ENCODE data around the gene CTPS1. TPM values are rescaled to one million over a fixed set of nuclear protein-coding genes. Genes with fewer than 3 reads are reported as not detected.

CTPS1 gene
- total RNA-seq, 1 experiment from 2014 or later = 139 TPM

DNA sequence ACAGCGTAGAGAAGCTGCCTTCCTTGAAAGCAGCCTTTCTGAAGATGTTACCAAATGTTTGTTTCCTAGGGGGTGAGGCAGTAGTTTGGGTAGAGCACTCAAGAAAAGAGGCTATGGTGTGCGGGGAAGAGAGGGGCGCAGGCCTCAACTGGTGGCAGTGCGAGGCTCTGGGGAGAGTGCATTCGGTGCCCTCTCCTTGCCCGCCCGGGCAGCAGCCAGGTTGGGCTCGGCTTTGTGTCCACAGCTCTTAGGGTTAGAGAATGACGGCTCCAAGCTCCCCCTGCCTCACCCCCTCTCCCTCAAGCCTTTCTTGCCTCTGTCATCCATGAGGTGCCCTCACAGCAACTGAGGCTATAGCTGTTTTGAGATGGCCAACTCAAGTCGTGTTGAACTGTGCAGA is 42.9 kb downstream of the CTPS1 start:
- POLR2A ChIA-PET (ENCODE audit: low non-redundant PET) = no interaction called here
- no TSS peak for BruUV-seq (replicated peaks)
- intact Hi-C loops (cut with micrococcal nuclease; ENCODE audit: unreplicated experiment) = no loop called here

DNA sequence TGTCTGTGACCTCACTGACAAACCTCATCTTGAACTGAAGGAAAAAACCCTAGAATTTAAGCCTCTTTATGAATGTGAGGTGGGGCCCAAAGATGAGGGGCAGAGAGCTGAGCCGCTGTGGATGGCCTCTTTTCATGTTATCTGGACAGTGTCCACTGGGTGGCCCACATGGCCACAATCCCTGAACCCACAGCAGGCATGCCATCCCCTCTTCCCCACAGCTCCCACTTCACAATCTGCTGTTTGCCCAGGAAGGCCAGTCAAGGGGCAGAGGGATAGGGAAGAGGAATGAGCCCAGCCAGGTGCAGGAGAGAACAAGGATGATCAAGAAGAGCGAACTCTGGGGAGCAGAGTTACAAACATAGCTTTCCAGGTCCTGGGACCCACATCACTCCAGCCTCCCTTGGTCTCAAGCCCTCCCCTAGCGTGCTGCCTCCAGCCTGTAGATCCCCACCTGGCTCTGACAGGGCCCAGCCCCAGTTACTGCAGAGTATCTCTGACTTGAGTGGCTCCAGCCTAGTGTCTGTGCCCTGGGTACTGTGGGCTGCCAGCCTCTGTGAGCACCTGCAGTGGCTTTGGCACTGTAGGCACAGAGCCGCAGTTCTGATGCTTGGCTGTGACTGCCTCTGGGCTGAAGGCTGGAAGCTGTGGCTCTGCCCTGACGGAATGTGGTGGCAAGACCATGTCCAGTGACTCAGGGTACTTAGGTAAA is 43.9 kb downstream of the CTPS1 start:
- Histone ChIP-seq H3K27me3 (replicated peaks; ENCODE audit: insufficient read depth, low read depth, low read length, poor library complexity) (no peaks in the 10 kb centered on the region), H3K4me1 (ENCODE audit: insufficient read depth, low read length, poor library complexity, severe bottlenecking) (no peaks in the 10 kb centered on the region), H3K4me3 (ENCODE audit: low read depth, low read length, poor library complexity, severe bottlenecking) (no peak overlapping the region), H3K36me3 (ENCODE audit: insufficient read depth, low read length, poor library complexity, severe bottlenecking) (peaks cover 9% of the 10 kb centered on the region), H3K9me3 (ENCODE audit: low read depth, low read length, poor library complexity, severe bottlenecking) (no peaks in the 10 kb centered on the region), H3K27ac (ENCODE audit: low read depth, low read length, poor library complexity, severe bottlenecking) (no peak overlapping the region)
- ChIA-PET CTCF (no interaction called here), POLR2A (ENCODE audit: low non-redundant PET) (no interaction called here)
- intact Hi-C loops (cut with micrococcal nuclease; ENCODE audit: unreplicated experiment) = no loop called here
- DNase-seq (ENCODE audit: low spot score) = no peak
- TF ChIP-seq EZH2 (IDR thresholded peaks at IDR 0.05; ENCODE audit: borderline replicate concordance, low read depth, low read length, poor library complexity, severe bottlenecking) = no peak
- TF ChIP-seq, protein P1, sequence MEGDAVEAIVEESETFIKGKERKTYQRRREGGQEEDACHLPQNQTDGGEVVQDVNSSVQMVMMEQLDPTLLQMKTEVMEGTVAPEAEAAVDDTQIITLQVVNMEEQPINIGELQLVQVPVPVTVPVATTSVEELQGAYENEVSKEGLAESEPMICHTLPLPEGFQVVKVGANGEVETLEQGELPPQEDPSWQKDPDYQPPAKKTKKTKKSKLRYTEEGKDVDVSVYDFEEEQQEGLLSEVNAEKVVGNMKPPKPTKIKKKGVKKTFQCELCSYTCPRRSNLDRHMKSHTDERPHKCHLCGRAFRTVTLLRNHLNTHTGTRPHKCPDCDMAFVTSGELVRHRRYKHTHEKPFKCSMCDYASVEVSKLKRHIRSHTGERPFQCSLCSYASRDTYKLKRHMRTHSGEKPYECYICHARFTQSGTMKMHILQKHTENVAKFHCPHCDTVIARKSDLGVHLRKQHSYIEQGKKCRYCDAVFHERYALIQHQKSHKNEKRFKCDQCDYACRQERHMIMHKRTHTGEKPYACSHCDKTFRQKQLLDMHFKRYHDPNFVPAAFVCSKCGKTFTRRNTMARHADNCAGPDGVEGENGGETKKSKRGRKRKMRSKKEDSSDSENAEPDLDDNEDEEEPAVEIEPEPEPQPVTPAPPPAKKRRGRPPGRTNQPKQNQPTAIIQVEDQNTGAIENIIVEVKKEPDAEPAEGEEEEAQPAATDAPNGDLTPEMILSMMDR (conservative IDR thresholded peaks at IDR 0.05; ENCODE audit: low read depth, low read length) = 0 out of 2 replicates have a peak, but pooled peaks have one; percentile 12
- BruUV-seq (replicated peaks) = no TSS peak

More for the DNA sequence above, 42.9 kb downstream of the CTPS1 start:
- no peaks in the 10 kb centered on the region for H3K4me1 ChIP-seq (ENCODE audit: insufficient read depth, low read length, poor library complexity, severe bottlenecking)
- peaks cover 9% of the 10 kb centered on the region for H3K36me3 ChIP-seq (ENCODE audit: insufficient read depth, low read length, poor library complexity, severe bottlenecking)
- CTCF ChIA-PET = interaction anchor here (0.7 kb wide), 1 partner anchor 1365 kb away, joined by 6 read pairs; no protein-coding TSS in a partner anchor
- no peaks in the 10 kb centered on the region for H3K9me3 ChIP-seq (ENCODE audit: low read depth, low read length, poor library complexity, severe bottlenecking)
- no peak overlapping the region for H3K27ac ChIP-seq (ENCODE audit: low read depth, low read length, poor library complexity, severe bottlenecking)
- no peak for TF ChIP-seq EZH2 (IDR thresholded peaks at IDR 0.05; ENCODE audit: borderline replicate concordance, low read depth, low read length, poor library complexity, severe bottlenecking)
- TF ChIP-seq, protein P1 (conservative IDR thresholded peaks at IDR 0.05; ENCODE audit: low read depth, low read length) = no peak
- DNase-seq (ENCODE audit: low spot score) = no peak
- H3K4me3 ChIP-seq (ENCODE audit: low read depth, low read length, poor library complexity, severe bottlenecking) = no peak overlapping the region
- H3K27me3 ChIP-seq (replicated peaks; ENCODE audit: insufficient read depth, low read depth, low read length, poor library complexity) = no peaks in the 10 kb centered on the region

DNA sequence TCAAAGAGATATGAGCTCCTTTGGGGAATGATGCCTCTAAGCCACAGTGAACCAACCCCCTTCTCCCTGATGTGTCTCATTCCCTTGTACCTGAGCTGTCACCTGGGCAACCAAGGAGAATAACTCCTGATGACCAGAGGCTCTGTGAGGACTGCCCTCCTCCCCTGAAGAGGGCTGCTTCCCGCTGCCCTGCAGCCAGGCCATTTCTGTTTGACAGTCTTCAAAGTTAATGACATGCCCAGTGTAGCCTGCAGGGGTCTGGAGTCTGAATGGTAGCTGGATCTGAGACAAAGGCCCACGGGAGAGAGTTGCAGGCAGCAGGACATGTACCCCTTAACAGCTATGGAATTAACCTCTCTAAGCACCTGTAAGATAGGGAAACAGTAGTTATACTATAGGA is 45.5 kb downstream of the CTPS1 start:
- intact Hi-C loops (cut with micrococcal nuclease; ENCODE audit: unreplicated experiment) = no loop called here
- DNase-seq (ENCODE audit: low spot score) = no peak
- ChIA-PET CTCF (no interaction called here), POLR2A (ENCODE audit: low non-redundant PET) (no interaction called here)
- Histone ChIP-seq H3K36me3 (ENCODE audit: insufficient read depth, low read length, poor library complexity, severe bottlenecking) (peaks cover 10% of the 10 kb centered on the region), H3K27ac (ENCODE audit: low read depth, low read length, poor library complexity, severe bottlenecking) (no peak overlapping the region), H3K27me3 (replicated peaks; ENCODE audit: insufficient read depth, low read depth, low read length, poor library complexity) (no peaks in the 10 kb centered on the region), H3K9me3 (ENCODE audit: low read depth, low read length, poor library complexity, severe bottlenecking) (no peaks in the 10 kb centered on the region), H3K4me1 (ENCODE audit: insufficient read depth, low read length, poor library complexity, severe bottlenecking) (no peaks in the 10 kb centered on the region), H3K4me3 (ENCODE audit: low read depth, low read length, poor library complexity, severe bottlenecking) (no peak overlapping the region)
- BruUV-seq (replicated peaks) = no TSS peak
- TF ChIP-seq, protein P1 (conservative IDR thresholded peaks at IDR 0.05; ENCODE audit: low read depth, low read length) = no peak
- TF ChIP-seq EZH2 (IDR thresholded peaks at IDR 0.05; ENCODE audit: borderline replicate concordance, low read depth, low read length, poor library complexity, severe bottlenecking) = no peak
